ENCODE data around the gene WDR88. TPM values are rescaled to one million over a fixed set of nuclear protein-coding genes. Genes with fewer than 3 reads are reported as not detected.

Gene WDR88
- total RNA-seq, 2 experiments from 2014 or later = not detected

GRCh38 chr19:33202546-33203507 is 70.9 kb downstream of the WDR88 start:
- ChIA-PET CTCF (interaction anchor here (1.2 kb wide), 1 partner anchor 18 kb away, joined by 5 read pairs; no protein-coding TSS in a partner anchor), POLR2A (no interaction called here)
- no peak overlapping the region for H3K4me3 Mint-ChIP-seq
- H3K36me3 Mint-ChIP-seq = no peaks in the 10 kb centered on the region
- no peaks in the 10 kb centered on the region for H3K9me3 Mint-ChIP-seq
- H3K27ac Mint-ChIP-seq = no peak overlapping the region
- H3K4me1 Mint-ChIP-seq (ENCODE audit: low read depth) = no peaks in the 10 kb centered on the region
- H3K27me3 Mint-ChIP-seq = no peaks in the 10 kb centered on the region
- intact Hi-C loops (cut with micrococcal nuclease) = no loop called here
- no peak for DNase-seq

GRCh38 chr19:33203529-33203928 is 71.6 kb downstream of the WDR88 start:
- no peaks in the 10 kb centered on the region for H3K36me3 Mint-ChIP-seq
- CTCF ChIA-PET = no interaction called here
- H3K4me1 Mint-ChIP-seq (ENCODE audit: low read depth) = no peaks in the 10 kb centered on the region
- H3K9me3 Mint-ChIP-seq = no peaks in the 10 kb centered on the region
- no peak for DNase-seq
- no peaks in the 10 kb centered on the region for H3K27me3 Mint-ChIP-seq
- no peak overlapping the region for H3K4me3 Mint-ChIP-seq
- POLR2A ChIA-PET = no interaction called here
- H3K27ac Mint-ChIP-seq = no peak overlapping the region
- intact Hi-C loops (cut with micrococcal nuclease) = no loop called here

GRCh38 chr19:33204136-33204973 is 72.4 kb downstream of the WDR88 start:
- no peak overlapping the region for H3K27ac Mint-ChIP-seq
- no peak for DNase-seq

GRCh38 chr19:33205110-33205509 is 73.2 kb downstream of the WDR88 start:
- ChIA-PET CTCF (no interaction called here), POLR2A (no interaction called here)
- H3K27ac Mint-ChIP-seq = no peak overlapping the region
- H3K27me3 Mint-ChIP-seq = no peaks in the 10 kb centered on the region
- H3K4me3 Mint-ChIP-seq = no peak overlapping the region
- intact Hi-C loops (cut with micrococcal nuclease) = no loop called here
- no peaks in the 10 kb centered on the region for H3K4me1 Mint-ChIP-seq (ENCODE audit: low read depth)
- H3K9me3 Mint-ChIP-seq = no peaks in the 10 kb centered on the region
- H3K36me3 Mint-ChIP-seq = no peaks in the 10 kb centered on the region
- DNase-seq = no peak

More at GRCh38 chr19:33204136-33204973, 72.4 kb downstream of the WDR88 start:
- POLR2A ChIA-PET = no interaction called here
- intact Hi-C loops (cut with micrococcal nuclease) = no loop called here
- Mint-ChIP-seq H3K4me3 (no peak overlapping the region), H3K4me1 (ENCODE audit: low read depth) (no peaks in the 10 kb centered on the region), H3K27me3 (no peaks in the 10 kb centered on the region), H3K36me3 (no peaks in the 10 kb centered on the region), H3K9me3 (no peaks in the 10 kb centered on the region)
- CTCF ChIA-PET = no interaction called here

- H3K36me3 Mint-ChIP-seq = no peaks in the 10 kb centered on the region
- no peaks in the 10 kb centered on the region for H3K4me1 Mint-ChIP-seq (ENCODE audit: low read depth)
- ChIA-PET CTCF (no interaction called here), POLR2A (no interaction called here)
- no peak for DNase-seq
- intact Hi-C loops (cut with micrococcal nuclease) = no loop called here
- no peak overlapping the region for H3K27ac Mint-ChIP-seq
- H3K27me3 Mint-ChIP-seq = no peaks in the 10 kb centered on the region
- no peak overlapping the region for H3K4me3 Mint-ChIP-seq
- H3K9me3 Mint-ChIP-seq = no peaks in the 10 kb centered on the region
These were observed 73.8 kb downstream of the WDR88 start for GRCh38 chr19:33205531-33206260.

GRCh38 chr19:33206261-33207039 is 74.5 kb downstream of the WDR88 start:
- Mint-ChIP-seq H3K9me3 (no peaks in the 10 kb centered on the region), H3K27ac (no peak overlapping the region), H3K36me3 (no peaks in the 10 kb centered on the region), H3K4me1 (ENCODE audit: low read depth) (no peaks in the 10 kb centered on the region), H3K4me3 (no peak overlapping the region), H3K27me3 (no peaks in the 10 kb centered on the region)
- CTCF ChIA-PET = no interaction called here
- POLR2A ChIA-PET = no interaction called here
- intact Hi-C loops (cut with micrococcal nuclease) = no loop called here
- no peak for DNase-seq

GRCh38 chr19:33207040-33207620 is 75.2 kb downstream of the WDR88 start:
- Mint-ChIP-seq H3K4me3 (no peak overlapping the region), H3K36me3 (no peaks in the 10 kb centered on the region), H3K27ac (no peak overlapping the region), H3K27me3 (no peaks in the 10 kb centered on the region), H3K4me1 (ENCODE audit: low read depth) (no peaks in the 10 kb centered on the region), H3K9me3 (no peaks in the 10 kb centered on the region)
- no peak for DNase-seq
- ChIA-PET POLR2A (no interaction called here), CTCF (no interaction called here)
- intact Hi-C loops (cut with micrococcal nuclease) = no loop called here

- H3K27me3 Mint-ChIP-seq = no peaks in the 10 kb centered on the region
- no peaks in the 10 kb centered on the region for H3K4me1 Mint-ChIP-seq (ENCODE audit: low read depth)
- POLR2A ChIA-PET = no interaction called here
- no peak overlapping the region for H3K27ac Mint-ChIP-seq
- no peaks in the 10 kb centered on the region for H3K9me3 Mint-ChIP-seq
- CTCF ChIA-PET = interaction anchor here (0.6 kb wide), 1 partner anchor 552 kb away, joined by 4 read pairs; no protein-coding TSS in a partner anchor
- H3K4me3 Mint-ChIP-seq = no peak overlapping the region
- no peak for DNase-seq
- no peaks in the 10 kb centered on the region for H3K36me3 Mint-ChIP-seq
- intact Hi-C loops (cut with micrococcal nuclease) = no loop called here
These were observed 76.0 kb downstream of the WDR88 start for GRCh38 chr19:33207903-33208302.

- Mint-ChIP-seq H3K27ac (no peak overlapping the region), H3K27me3 (no peaks in the 10 kb centered on the region), H3K36me3 (no peaks in the 10 kb centered on the region), H3K9me3 (no peaks in the 10 kb centered on the region), H3K4me3 (no peak overlapping the region), H3K4me1 (ENCODE audit: low read depth) (no peaks in the 10 kb centered on the region)
- intact Hi-C loops (cut with micrococcal nuclease) = no loop called here
- ChIA-PET CTCF (interaction anchor here (0.6 to 1.9 kb wide), 2 partner anchors 25 to 552 kb away, joined by 4 to 9 read pairs; no protein-coding TSS in a partner anchor), POLR2A (no interaction called here)
- no peak for DNase-seq
These were observed 76.5 kb downstream of the WDR88 start for GRCh38 chr19:33208371-33208895.

- H3K4me1 Mint-ChIP-seq (ENCODE audit: low read depth) = no peaks in the 10 kb centered on the region
- intact Hi-C loops (cut with micrococcal nuclease) = no loop called here
- H3K9me3 Mint-ChIP-seq = no peaks in the 10 kb centered on the region
- POLR2A ChIA-PET = no interaction called here
- no peak overlapping the region for H3K4me3 Mint-ChIP-seq
- no peak overlapping the region for H3K27ac Mint-ChIP-seq
- H3K36me3 Mint-ChIP-seq = no peaks in the 10 kb centered on the region
- H3K27me3 Mint-ChIP-seq = no peaks in the 10 kb centered on the region
- no peak for DNase-seq
- CTCF ChIA-PET = interaction anchor here (1.9 kb wide), 1 partner anchor 25 kb away, joined by 9 read pairs; no protein-coding TSS in a partner anchor
These were observed 77.3 kb downstream of the WDR88 start for GRCh38 chr19:33208904-33209849.
